ENCODE results near the gene SYMPK. TPM values are rescaled to one million over a fixed set of nuclear protein-coding genes. Genes with fewer than 3 reads are reported as not detected.

Gene SYMPK
- polyA plus RNA-seq, 4 donors = 49.2 to 67.7 (median 58.9) TPM

DNA sequence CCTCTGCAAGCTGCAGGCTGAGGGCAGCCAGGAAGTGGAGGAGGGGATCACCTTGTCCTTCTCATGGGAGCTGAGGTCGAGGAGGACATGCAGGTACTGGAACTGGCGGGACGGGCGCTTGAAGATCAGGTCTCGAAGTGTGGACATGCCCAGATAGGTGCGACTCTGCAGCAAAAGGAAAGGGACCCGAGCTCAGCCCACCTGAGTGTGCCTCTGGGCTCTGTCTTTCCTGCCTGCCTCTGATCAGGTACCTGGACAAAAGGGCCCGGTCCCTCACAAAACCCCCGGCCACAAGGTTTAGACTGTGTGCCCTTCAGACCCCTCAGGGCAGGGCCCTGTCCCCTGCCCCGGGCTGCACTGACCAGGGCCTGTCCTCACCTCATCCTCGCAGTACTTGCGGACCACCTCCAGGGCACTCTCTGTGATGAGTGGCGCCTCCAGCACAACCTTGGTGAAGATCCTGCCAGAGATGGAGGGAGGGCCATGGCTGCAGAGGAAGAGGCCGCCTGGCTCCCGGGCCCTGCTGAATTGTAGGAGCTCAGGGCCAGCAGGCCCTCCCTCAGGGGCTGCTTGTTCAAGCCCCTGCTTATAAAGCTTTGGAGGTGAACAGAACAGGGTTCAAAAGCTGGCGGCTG lies 35.4 kb downstream of the SYMPK start:
- DNase-seq (ENCODE audit: low read depth in 4 of 4, low spot score in 3 of 4) = no peak

DNA sequence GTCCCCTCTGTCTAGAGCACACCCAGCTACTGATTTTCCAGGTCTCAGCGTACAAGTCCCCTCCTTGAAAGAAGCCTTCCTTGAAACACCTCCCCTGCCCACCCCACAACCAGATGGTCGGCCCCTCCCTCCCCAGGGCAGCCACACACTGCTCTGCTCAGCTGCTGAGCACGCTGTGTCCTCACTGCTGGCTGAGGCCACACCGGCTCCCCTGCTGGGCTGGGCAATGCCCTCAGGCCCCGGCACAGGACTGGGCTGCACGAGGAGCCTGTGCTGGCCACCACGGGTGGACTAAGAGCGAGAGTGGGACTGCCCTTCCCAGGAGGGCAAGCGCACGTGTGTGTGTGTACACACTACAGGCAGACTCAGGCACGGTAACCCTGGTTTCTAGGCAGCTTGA lies 36.0 kb downstream of the SYMPK start:
- no peak for DNase-seq (ENCODE audit: low read depth in 4 of 4, low spot score in 3 of 4)

DNA sequence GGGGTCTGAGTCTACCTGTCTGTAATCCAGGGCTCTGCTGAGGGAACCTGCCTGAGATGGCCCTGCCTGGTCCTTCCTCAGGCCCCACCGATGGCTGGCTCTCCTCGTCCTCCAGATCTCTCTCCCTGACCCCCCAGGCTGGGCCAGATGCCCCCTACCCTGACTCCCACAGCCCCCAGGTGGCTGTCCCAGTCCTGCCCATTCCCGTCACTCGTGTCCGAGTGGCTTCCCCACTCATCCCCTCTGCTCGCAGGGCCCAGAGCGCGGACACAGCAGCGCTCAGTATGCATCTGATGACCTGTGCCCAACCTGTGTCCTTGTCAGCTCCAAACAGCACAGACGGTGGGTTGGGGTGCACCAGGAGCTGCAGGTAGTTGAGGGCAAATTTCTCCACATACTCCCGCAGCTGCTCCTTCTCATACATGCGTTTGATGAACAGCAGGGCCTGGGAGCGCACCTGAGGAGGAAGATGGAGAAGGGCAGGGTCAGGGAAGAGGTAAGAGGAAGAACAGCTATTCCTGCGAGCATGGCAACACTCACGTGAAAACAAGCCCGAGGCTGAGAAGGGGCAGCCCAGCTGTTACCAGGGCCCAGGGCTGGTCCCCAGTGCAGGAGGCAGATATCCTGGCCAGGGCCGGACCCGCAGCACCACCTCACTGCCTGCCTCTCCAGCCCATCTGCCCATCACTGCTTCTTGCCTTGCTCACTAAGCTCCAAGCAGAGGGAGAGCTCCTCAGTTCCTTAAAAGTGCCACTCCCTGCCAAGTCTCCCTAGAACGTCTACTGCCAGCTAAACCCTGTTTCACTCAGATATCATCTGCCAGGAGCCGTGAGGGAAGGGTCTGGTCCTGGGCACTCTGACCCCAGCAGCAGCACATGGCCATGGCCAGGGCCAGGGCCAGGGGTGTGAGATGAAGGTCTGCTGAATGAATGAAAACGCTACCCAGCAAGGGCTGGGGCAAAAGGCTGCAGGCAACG lies 36.7 kb downstream of the SYMPK start:
- DNase-seq (ENCODE audit: low read depth in 4 of 4, low spot score in 3 of 4) = no peak

DNA sequence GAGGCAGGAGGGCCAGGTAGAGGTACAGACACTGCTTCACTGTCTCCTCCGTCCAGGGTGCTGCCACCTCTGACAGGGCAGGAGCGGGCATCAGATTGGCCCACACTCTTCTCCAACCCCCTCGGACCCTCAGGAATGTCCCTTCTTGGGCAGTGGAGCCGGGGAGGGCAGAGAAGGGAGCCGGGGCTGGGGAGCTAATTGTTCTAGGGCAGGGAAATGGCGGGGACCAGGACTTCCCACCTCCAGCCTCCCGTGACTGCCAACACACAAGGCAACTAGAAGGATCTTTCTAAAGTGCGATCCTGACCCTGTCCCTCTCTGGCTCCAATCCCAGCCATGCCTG lies 37.7 kb downstream of the SYMPK start:
- no peak for DNase-seq (ENCODE audit: low read depth in 4 of 4, low spot score in 3 of 4)

DNA sequence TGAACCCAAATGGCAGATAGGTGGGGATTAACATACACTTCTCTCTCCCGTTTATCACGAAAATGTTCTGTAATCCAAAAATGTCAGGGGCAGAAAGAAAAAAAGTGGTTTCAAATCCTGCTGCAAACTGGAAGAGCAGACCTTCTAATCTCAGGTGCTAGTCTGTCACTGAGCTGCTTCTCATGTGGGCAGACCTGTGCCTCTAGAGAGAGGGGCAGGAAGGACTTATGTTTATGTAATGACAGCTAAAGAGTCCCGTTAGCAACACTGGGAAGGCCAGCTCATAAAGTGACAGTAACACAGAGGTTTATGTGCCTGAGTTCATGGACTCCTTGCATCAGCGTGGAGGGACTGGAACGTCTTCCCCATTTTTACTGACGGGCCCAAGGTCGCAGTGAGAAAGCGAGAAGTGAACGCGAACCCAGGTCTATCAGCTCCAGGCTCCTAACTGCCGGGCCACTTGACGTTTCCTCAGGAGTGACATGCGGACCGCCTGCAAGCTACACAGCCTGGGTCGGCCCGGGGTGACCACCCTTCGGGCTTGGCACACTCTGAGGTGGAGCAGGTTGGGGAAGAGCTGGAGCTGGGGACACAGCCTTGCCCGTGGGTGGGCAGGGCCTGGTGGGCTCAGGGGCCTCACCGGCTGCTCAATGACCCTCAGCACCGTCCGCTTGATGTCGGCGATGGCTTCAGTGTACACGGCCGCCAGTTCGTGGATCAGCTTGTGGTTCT lies 38.2 kb downstream of the SYMPK start:
- no peak for DNase-seq (ENCODE audit: low read depth in 4 of 4, low spot score in 3 of 4)

DNA sequence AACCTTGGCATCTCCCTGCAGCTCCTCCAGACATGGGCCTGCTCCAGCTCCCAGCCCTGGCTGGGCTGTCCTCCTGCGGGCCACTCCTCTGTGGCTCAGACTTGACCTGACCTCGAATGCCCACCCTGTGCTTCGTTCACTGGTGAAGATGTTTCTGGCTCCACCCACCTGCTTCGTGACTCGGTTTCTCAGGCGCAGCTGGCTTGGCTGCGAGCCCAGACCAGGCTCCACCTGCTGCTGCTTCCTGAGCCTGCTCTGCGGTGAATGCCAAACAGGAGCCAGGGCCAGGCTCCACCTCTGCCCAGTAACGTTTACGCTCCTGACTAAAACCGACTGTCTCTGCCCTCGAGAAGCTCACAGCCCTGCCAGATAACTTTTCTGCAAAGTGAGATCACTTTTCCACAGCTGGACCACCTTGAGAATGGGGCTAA lies 38.9 kb downstream of the SYMPK start:
- DNase-seq (ENCODE audit: low read depth in 4 of 4, low spot score in 3 of 4) = no peak

DNA sequence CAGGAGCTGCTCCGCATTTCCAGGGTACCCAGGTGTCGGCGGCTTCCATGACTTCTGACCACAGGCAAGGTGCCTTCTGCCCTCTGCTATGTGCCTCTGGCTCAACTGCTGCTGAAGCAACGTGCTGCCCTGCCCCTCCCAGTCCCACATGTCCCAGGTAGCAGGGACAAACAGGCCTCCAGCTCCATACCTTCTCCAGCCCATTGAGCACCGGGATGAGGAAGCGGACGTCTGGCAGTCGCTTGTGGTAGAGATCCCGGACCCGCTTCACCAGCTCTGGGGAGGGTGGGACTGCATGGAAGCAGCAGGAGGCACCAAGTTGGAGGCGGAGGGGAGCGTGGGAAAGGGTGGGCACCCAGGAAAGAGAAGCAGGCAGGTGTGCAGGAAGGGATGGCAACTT lies 39.8 kb downstream of the SYMPK start:
- DNase-seq (ENCODE audit: low read depth in 4 of 4, low spot score in 3 of 4) = no peak

DNA sequence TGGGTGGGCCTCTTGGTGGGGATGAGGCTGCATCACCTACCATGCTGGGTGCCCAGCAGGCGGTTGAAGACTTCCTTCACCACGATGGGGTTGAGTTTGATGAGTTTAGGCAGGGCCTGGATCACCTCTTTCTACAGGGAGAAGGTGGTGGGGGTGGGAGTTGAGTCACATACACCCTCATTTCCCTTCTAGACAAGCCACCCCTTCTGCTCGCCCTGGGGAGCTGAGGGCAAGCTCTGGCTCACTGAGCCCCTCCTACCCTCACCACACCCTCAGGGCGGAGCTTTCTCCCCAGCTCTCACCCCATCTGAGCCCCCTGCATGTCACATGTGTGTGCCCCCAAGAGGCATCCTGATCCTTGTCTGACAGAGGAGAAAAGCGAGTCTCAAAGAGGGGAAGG lies 40.2 kb downstream of the SYMPK start:
- no peak for DNase-seq (ENCODE audit: low read depth in 4 of 4, low spot score in 3 of 4)

DNA sequence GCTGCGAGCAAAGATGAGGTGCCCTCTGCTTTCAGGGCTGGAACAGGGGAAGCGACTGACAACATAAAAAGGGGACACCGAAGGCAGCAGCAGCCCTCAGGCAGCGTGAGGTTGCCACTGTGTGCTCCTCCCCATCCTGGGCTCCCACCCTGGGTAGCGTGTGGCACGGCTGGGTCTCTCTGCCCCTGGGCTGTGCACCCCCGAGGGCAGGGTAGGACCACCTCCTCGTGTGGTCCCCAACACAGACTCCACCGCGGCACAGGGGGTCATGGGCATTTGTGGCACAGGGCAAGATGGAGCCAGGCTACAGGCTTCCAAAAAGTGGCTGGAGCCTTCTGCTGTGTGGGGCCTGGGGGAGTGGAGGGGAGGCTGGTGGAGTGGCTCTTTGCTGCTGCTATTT lies 41.4 kb downstream of the SYMPK start:
- no peak for DNase-seq (ENCODE audit: low read depth in 4 of 4, low spot score in 3 of 4)

DNA sequence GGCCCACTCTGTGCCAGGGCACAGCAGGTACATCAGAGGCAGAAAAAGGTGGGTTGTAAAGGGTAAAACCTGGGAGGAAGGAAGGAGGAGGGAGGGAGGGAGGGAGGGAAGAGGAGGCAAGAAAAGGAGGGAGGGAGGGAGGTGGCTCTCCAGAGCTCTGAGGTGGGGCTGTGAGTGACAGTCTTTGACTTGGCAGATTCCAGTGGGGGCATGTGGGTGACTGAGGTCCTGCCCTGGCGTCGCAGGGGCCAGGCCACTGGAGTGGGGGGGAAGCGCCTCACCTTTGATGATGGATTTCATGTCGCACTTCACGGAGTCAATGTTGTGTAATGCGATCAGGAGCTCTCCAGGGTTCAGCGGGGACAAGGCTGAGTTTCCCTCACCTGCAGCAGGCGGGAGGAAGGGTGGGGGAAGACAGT lies 41.8 kb downstream of the SYMPK start:
- no peak for DNase-seq (ENCODE audit: low read depth in 4 of 4, low spot score in 3 of 4)

DNA sequence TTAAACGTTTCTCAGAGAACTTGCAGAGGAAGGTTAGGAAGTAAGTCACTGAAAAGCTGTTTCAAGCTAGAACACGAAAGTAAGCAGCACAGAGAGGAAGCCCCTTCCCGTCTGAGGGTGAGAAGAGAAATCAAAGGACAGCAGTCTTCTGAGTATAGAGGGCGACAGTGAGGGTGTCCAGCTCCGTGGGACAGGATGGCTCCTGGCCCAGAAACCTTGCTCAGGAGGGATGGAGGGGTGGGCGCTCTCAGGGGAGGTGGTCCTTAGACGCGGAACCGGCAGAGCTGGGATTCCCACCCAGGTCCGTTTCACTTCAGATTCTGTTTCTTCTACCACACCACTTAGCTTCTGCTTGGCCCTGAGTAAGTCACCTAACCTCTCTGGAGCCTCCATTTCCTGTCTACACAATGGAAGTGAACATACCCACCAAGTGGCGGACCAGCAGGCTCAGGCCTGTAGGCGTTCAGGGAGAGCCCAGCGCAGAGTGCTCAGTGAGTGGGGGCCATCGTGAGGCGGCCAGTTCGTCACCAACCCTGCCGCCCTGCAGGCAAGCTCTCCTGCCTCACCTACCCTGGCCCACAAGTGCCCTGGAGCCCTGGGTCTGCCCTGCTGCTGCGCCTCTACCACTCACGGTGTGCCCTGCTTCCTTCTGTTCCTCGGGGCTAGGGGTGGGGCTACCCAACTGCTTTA lies 42.4 kb downstream of the SYMPK start:
- no peak for DNase-seq (ENCODE audit: low read depth in 4 of 4, low spot score in 3 of 4)

DNA sequence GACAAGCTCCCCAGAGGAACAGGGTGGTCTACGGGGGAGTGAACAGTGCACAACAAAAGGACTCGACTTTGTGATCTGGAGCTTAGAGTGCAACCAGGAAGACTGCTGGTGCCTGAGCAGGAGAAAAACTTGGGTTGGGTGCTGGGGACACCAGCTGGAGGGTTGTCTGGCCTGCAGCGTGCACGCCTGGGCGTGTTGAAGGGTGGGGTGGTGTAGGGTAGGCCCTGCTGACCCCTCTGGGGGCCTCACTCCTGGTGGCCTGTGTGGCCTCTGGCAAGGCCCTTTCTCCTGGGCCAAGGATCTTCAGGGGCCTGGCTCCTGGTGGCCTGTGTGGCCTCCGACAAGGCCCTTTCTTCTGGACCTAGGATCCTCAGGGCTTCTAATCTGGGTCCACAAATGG lies 43.2 kb downstream of the SYMPK start:
- DNase-seq (ENCODE audit: low read depth in 4 of 4, low spot score in 3 of 4) = no peak

DNA sequence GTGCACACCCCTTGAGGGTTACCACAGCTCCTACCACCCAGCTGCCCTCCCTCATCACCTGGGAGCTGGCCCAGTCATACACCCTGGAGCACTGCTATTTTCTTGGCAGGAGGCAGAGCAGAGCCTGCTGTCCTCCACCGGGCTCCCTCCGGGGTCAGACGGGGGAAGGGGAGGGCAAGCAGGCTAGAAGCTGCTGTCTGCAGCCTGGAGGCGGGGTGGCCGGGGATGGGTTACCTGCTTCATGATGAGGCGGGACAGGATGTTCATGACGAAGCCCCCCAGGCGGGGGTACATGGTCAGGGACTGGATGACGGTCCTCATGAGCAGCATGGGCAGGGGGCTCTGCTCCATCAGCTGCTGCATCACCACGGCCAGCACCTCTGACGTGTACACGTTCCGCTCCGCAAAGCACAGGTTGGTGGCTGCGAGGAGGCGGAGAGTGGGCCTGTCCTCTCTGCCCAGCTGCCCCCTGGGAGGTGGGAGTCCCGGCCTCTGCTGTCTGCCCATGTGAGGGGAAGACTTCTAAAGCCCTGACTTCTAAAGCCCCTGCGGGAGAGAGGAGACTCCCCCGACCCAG lies 45.1 kb downstream of the SYMPK start:
- no peak for DNase-seq (ENCODE audit: low read depth in 4 of 4, low spot score in 3 of 4)

DNA sequence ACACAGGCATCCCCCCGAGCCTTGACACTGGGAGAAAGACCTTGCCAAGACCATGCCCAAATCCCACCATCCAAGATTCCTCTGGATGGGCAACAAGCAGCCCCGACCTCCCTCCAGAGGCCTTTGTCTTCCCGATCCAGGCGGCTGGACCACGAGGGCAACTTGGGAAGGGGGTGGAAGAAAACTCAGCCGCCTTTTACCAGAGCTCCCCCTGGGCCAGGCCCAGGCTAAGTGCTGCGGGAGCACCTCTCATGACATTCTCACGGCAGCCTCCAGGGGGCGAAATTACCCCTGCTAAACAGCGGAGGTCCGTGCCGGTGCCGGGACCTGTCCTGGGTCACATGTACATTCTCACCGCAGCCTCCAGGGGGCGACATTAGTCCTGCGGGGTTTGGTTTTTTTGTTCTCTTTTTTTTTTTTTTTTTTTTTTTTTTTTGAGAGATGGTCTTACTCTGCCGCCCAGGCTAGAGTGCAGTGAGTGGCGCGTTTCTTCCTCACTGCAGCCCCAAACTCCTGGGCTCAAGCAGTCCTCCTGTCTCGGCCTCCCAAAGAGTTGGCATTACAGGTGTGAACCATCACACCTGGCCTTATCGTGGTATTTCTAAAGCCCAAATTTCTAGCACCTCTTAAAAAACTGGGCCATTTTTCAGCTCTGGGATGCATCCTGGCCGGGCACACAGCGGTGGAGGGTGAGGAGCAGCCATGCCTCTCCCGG lies 45.8 kb downstream of the SYMPK start:
- peak; percentile 87 to 93 (median 88) for DNase-seq (ENCODE audit: low read depth in 4 of 4, low spot score in 3 of 4)

DNA sequence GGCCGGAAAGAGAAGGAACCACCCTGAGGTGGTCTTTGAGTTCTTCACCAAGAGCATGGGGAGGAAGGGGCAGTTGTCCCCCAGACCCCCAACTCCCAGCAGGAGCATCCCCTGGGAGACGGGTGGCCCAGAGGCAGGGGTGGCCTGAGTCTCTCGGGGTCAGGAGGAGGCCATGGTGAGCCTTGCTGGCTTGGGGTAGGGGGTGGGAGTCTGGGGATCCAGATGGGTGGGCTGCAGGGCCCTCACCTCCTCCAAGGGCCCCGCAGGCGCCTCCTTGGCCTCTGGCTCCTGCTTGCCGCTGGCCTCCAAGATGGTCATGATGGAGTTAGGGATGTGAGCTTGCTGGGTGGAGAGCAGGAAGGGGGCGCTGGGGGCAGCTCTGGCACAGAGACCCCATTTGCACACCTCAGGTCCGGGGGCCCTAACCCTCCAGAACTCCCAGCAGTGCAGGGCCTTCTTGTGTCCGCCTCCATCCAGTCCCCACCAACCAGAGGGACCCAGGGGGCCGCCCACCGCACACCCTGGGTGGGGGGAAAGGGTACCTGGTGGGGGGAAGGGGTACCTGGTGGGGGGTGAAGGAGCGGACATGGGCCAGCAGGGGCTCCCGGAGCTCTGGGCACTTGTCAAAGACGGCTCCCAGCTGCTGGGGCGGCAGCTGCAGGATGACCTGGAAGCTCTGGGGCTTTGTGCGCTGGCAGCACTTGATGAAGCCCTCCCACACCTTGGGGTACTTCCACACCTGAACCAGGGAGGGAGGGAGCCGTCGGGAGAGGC lies 46.5 kb downstream of the SYMPK start:
- DNase-seq (ENCODE audit: low read depth in 4 of 4, low spot score in 3 of 4) = no peak

DNA sequence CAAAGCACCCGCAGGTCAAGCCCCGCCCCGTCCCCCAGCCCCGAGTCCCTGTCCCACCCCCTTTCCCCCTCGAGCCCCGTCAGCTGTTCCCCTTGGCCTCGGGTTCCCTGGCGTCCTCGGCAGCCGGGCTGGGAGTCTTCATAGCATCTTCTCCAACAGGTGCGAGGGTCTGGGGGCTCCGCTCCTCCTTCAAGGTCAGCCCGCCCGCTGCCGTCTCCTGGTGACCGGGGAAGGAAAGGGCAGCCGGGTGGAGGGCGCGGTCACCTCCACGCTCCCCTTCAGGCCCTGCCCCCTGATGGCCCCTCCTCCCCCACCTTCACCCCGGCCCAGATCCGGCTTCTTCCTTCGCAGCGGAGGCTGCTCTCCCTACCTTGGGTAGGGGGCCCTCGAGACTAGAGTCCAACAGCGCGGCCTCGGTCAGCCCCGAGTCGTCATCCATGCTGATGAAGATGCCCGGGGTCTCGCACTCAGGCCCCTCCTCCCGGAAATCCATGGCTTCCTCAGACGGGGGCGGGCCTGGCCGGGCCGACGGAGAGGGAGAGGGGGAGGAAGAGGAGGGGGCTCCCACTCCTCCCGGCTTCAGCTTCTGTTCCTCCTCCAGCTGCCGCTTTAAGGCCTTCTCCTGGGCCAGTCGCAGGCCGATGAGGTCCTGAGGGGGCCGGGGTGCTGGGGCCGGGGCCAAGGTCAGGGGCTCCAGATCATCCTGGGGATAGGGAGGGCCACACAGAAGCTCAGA lies 47.3 kb downstream of the SYMPK start:
- DNase-seq (ENCODE audit: low read depth in 4 of 4, low spot score in 3 of 4) = peak in 3 of 4 donors; percentile 52 to 59 (median 53)

DNA sequence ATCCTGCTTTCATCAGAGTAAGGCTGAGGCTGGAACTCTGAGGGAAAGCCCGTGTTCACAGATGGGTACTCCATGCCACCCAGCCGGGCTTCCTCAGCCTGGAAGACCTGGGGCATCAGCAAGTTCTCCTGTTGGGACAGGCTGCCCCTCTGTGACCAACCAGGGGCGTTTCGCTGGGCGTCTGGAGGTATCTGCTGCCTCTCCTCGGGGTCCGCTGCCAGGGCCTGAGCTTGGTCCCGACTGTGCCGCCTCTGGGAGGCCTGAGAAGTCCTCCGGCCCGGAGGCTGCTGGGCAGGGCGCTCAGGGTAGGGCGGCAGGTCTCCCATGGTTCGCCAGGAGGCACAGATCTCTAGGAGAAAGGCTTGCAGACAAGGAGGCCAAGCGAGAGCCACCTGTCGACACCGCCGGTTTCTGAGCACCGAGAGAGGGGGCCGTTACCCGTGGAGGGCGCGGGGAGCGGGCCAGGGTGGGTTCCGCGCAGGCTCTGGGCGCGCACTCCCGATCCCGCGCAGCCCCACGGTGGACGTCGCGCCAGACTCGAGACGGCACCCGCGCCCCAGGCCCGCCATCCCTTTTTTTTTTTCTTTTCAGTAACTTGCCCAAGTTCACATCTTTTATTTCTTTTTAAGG lies 48.0 kb downstream of the SYMPK start, which contains the start of gene RSPH6A:
Gene RSPH6A (minus strand): TSS at position 458 of the 630 bp plus-strand sequence. CDS start 132 bp downstream, at position 326.
- no peak for DNase-seq (ENCODE audit: low read depth in 4 of 4, low spot score in 3 of 4)

All from right renal pelvis (tissue), 4 donors.